Measurements from ENCODE around the gene STYXL2. TPM values are rescaled to one million over a fixed set of nuclear protein-coding genes. Genes with fewer than 3 reads are reported as not detected.

The STYXL2 gene
- total and polyA plus RNA-seq, 2 of the 8 experiments (the other 6 are each of a cell fraction or from before 2014, with no cell fraction given): 0.09 to 0.22 TPM

DNA sequence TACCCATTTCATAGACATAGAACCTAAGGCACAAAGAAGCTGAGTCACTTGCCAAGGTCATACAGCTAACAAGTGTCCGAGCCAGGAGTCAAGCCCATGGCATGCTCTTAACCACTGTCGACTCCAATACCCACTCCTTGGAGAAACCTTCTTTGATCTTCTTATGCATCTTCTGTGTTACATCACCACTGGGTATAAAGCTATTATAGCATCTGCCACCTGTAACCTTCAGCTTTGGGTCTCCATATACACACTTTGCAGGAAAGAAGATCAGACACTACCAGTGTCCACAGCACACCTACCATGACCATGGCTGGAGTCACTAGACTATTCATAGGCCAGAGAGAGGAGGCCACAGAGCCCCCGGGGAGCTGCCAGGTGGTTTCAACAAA lies 32.8 kb upstream of the STYXL2 start:
- H3K56ac ChIP-seq (replicated peaks; ENCODE audit: insufficient read length, low read depth, low read length): no peak overlapping the region
- no peak overlapping the region for H3K9ac ChIP-seq (replicated peaks in 1 of 4; ENCODE audit: extremely low read depth in 1 of 4, low read depth in 3 of 4, low read length in 3 of 4)
- DNase-seq (ENCODE audit: low read depth in 1 of 2, low spot score in 2 of 2) (peak in 1 of 2 experiments; percentile 30), FAIRE-seq (no peak)
- no peak overlapping the region for H3K4me3 ChIP-seq (ENCODE audit: extremely low read depth in 1 of 4, insufficient read depth in 2 of 4, low read depth in 3 of 4, low read length in 4 of 4)
- H2BK5ac ChIP-seq (ENCODE audit: low read depth, low read length): no peak overlapping the region
- no peaks in the 10 kb centered on the region for H3K79me2 ChIP-seq (ENCODE audit: control insufficient read depth in 1 of 2, insufficient read depth in 2 of 2, low read length in 2 of 2)
- no peak overlapping the region for H3K23ac ChIP-seq (ENCODE audit: insufficient read length)
- 85% methylated on average over 3 of the region's 3 CpGs; no CpG with 5 or more reads in 1 of the 2 experiments for WGBS, 2 experiments (ENCODE audit: extremely low coverage in 1 of 2, insufficient coverage in 1 of 2, insufficient read length in 1 of 2, insufficient replicate concordance in 2 of 2, low coverage in 1 of 2, low lambda C conversion rate in 2 of 2, missing lambda C conversion rate in 1 of 2)
- H3K4ac ChIP-seq (replicated peaks; ENCODE audit: insufficient read length, low read depth, low read length): no peak overlapping the region
- H3K23me2 ChIP-seq (ENCODE audit: low read depth, low read length): peaks cover 8% of the 10 kb centered on the region
- H3K4me2 ChIP-seq (ENCODE audit: insufficient read depth in 1 of 2, low read depth in 2 of 2, low read length in 2 of 2): no peak overlapping the region
- POLR2A ChIA-PET (ENCODE audit: partially characterized antibody): interaction anchor here (0.8 to 3.4 kb wide), 5 partner anchors 105 to 369 kb away, joined by 3 to 20 read pairs (median 3); partner anchors contain the start of gene POU2F1
- no peak overlapping the region for H4K8ac ChIP-seq (ENCODE audit: extremely low read depth, insufficient read depth, low read length)
- H2BK120ac ChIP-seq (replicated peaks; ENCODE audit: low read depth, low read length): no peak overlapping the region
- no peak overlapping the region for H3K27ac ChIP-seq (ENCODE audit: low read depth, low read length)
- no peak overlapping the region for H2BK12ac ChIP-seq (ENCODE audit: low read depth, low read length)
- no peak overlapping the region for H3K14ac ChIP-seq (ENCODE audit: insufficient read length)
- H4K5ac ChIP-seq (ENCODE audit: insufficient read length, low read depth, low read length): no peak overlapping the region
- no peak overlapping the region for H3K18ac ChIP-seq (ENCODE audit: extremely low read depth, low read length)
- no peaks in the 10 kb centered on the region for H3K79me1 ChIP-seq (ENCODE audit: low read depth, low read length)
- peaks cover 0 to 8% (median 2%) of the 10 kb centered on the region in 4 experiments; a peak in 4 of 7 replicates for H3K4me1 ChIP-seq (replicated peaks in 1 of 4; ENCODE audit: control insufficient read depth in 3 of 4, insufficient read depth in 4 of 4, low read length in 3 of 4)
- H2BK15ac ChIP-seq (ENCODE audit: low read length): no peak overlapping the region
- H2AFZ ChIP-seq (ENCODE audit: low read length): no peak overlapping the region
- H3K36me3 ChIP-seq (ENCODE audit: control insufficient read depth in 2 of 4, insufficient read depth in 4 of 4, low read length in 3 of 4): no peaks in the 10 kb centered on the region
- H3K9me3 ChIP-seq (ENCODE audit: insufficient read depth in 2 of 2, low read depth in 1 of 2, low read length in 1 of 2): no peaks in the 10 kb centered on the region
- CTCF ChIA-PET (ENCODE audit: partially characterized antibody): interaction anchor here (0.7 to 18.6 kb wide), 34 partner anchors 8 to 472 kb away, joined by 3 to 874 read pairs (median 4); partner anchors contain the start of genes ILDR2, POGK, POU2F1 and STYXL2
- H2AK5ac ChIP-seq (ENCODE audit: low read depth, low read length): no peak overlapping the region
- H4K20me1 ChIP-seq (replicated peaks in 1 of 2; ENCODE audit: control insufficient read depth in 1 of 2, insufficient read depth in 2 of 2, low read length in 2 of 2): peaks cover 0 to 7% of the 10 kb centered on the region in 2 experiments
- H4K91ac ChIP-seq (replicated peaks; ENCODE audit: insufficient read length, low read length): no peak overlapping the region
- H3K27me3 ChIP-seq (replicated peaks in 1 of 4; ENCODE audit: control insufficient read depth in 3 of 4, extremely low read depth in 1 of 4, insufficient read depth in 3 of 4, low read length in 3 of 4): no peaks in the 10 kb centered on the region
- H2BK20ac ChIP-seq (ENCODE audit: low read length): no peak overlapping the region
- TF ChIP-seq PHF8 (conservative IDR thresholded peaks at IDR 0.05; ENCODE audit: low read depth, low read length) (no peak), RFX5 (IDR thresholded peaks at IDR 0.05; ENCODE audit: borderline replicate concordance, low read depth, low read length) (no peak), HDAC6 (IDR thresholded peaks at IDR 0.05; ENCODE audit: low read depth, low read length) (no peak), KDM5A (IDR thresholded peaks at IDR 0.05; ENCODE audit: low read length) (no peak), FOSL1 (IDR thresholded peaks at IDR 0.05; ENCODE audit: insufficient read depth, low read depth, low read length) (no peak), YY1 (IDR thresholded peaks at IDR 0.05; ENCODE audit: low read depth, low read length) (no peak), BRCA1 (IDR thresholded peaks at IDR 0.05; ENCODE audit: low read depth, low read length) (no peak), POLR2A (IDR thresholded peaks at IDR 0.05; ENCODE audit: control extremely low read depth in 1 of 2, low read depth in 2 of 2, low read length in 2 of 2) (no peak), CHD2 (IDR thresholded peaks at IDR 0.05; ENCODE audit: low read length) (no peak), SIRT6 (IDR thresholded peaks at IDR 0.05; ENCODE audit: low read length) (no peak), SIN3A (conservative IDR thresholded peaks at IDR 0.05 in 1 of 2, IDR thresholded peaks at IDR 0.05 in 1 of 2; ENCODE audit: low read depth in 1 of 2, low read length in 2 of 2) (no peak), GTF2F1 (IDR thresholded peaks at IDR 0.05; ENCODE audit: borderline replicate concordance, low read depth, low read length) (no peak), NRF1 (IDR thresholded peaks at IDR 0.05; ENCODE audit: low read depth, low read length) (no peak), TBP (IDR thresholded peaks at IDR 0.05; ENCODE audit: low read depth, low read length) (no peak)
- TF ChIP-seq, protein P1, sequence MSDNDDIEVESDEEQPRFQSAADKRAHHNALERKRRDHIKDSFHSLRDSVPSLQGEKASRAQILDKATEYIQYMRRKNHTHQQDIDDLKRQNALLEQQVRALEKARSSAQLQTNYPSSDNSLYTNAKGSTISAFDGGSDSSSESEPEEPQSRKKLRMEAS (IDR thresholded peaks at IDR 0.05): no peak
